Urothelium cell line (cell line): ENCODE results near the gene FOLR1.
"Not testable (repeated sequence)": the region's sequence is repeated elsewhere in the genome, so short reads cannot be mapped to it uniquely, and the experiment has no call there.

Source experiments
- DNase-seq: peaks from one replicate; pipeline ENCODE4 v3.0.0; 2011; ENCODE audit warnings: low spot score, mixed read lengths
- FAIRE-seq: peaks from 2 replicates; lab custom pipeline; 2011; peaks lifted over from hg19 to GRCh38; lab: Jason Lieb, UNC

FOLR1 gene

DNA sequence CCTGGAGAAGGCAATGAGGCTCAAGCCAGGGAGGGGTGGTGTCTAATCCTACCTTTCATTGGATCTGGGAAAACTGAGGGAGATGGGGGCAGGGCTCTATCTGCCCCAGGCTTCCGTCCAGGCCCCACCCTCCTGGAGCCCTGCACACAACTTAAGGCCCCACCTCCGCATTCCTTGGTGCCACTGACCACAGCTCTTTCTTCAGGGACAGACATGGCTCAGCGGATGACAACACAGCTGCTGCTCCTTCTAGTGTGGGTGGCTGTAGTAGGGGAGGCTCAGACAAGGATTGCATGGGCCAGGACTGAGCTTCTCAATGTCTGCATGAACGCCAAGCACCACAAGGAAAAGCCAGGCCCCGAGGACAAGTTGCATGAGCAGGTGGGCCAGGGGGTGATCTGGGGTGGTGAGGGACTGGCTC lies at the start of gene FOLR1:
Gene FOLR1 (plus strand): TSS at position 180 of the 421 bp plus-strand sequence. CDS start 34 bp downstream, at position 214.
- DNase-seq (peak; percentile 79), FAIRE-seq (peak; percentile 81)

DNA sequence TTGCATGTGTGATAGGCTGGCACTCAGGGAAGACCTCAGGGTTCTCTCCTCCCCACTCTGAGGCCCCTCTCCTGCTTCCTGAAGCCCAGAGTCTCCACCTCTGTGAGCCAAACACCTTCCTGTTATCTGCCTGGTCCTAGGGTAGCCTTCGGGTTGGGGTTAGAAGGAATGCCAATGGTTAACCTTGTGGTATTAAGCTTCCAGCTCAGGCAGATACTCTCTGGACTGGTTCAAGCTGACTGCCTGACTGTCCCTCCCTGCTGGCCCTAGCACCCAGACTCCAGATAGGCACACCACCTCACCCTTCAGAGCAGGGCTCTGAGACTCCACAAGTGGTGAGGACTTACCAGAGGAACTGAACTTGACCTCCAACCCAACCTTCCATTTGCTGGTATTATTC lies 49.4 kb upstream of the FOLR1 start:
- FAIRE-seq: peak; percentile 72
- DNase-seq: not testable (repeated sequence)

DNA sequence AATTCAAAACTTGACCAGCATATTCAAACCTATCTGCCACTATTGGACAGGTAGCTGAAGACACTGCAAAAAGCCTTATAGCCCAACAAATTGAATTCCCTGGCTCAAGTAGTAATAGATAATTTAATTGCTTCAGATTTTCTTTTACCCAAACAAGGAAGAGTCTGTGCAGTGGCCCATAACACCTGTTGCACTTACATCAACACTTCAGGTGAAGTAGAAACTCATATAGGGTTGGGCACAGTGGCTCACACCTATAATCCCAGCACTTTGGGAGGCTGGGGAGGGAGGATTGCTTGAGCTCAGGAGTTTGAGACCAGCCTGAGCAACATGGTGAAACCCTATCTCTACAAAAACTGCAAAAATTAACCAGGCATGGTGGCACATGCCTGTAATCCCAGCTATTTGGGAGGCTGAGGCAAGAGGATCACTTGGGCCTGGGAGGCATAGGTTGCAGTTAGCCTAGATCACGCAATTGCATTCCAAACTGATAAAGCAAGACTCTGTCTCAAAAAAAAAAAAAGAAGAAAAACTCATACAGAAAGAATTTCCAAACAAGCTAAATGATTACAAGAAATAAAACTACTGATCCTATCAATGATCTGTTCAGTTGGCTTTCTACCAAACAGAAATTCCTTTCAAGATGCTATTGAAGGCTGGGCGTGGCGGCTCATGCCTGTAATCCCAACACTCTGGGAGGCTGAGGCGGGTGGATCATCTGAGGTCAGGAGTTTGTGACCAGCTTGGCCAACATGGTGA lies 47.0 kb upstream of the FOLR1 start:
- DNase-seq (no peak), FAIRE-seq (no peak)

DNA sequence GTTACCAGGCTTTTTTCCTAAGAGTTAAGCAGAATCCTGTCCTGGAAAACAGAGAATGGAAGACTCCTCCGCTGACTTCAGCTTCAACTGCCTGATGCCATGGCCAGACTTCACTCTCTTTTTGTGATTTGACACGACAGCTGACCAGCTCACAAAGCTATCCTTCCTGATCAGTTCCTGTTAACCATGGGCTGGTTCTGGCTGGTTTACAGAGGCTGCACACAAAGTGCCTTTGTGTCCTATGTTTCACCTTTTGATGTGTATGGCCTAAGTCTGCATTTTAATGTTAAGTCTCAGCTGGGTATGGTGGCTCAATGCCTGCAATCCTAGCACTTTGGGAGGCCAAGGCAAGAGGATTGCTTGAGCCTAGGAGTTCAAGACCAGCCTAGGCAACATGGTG lies 45.3 kb upstream of the FOLR1 start:
- DNase-seq (no peak), FAIRE-seq (no peak)

DNA sequence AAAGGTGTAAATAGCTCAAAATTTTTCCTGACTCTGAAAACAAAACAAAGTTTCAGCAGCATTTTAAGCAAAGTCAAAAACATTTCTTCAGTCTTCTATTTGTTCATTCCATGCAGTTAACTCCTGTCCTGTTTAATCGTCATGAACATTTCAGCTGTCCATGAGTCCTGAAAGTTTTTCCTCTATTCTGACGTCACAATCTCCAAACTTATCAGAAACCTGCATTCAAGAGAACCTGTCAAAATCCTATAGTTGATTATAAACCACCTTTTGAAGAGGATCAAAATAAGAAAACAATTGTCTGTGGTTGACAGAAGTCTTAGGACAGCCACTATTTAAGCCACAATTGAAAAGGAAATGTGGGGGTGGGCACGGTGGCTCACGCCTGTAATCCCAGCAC lies 41.1 kb upstream of the FOLR1 start:
- DNase-seq (no peak), FAIRE-seq (no peak)

DNA sequence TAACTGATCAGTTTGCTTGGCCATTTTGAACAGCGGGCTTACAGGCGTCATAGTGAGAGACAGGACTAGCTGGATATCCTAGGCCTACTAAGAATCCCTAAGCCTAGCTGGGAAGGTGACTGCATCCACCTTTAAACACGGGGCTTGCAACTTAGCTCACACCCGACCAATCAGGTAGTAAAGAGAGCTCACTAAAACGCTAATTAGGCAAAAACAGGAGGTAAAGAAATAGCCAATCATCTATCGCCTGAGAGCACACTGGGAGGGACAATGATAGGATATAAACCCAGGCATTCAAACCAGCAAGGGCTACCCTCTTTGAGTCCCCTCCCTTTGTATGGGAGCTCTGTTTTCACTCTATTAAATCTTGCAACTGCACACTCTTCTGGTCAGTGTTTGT lies 38.1 kb upstream of the FOLR1 start:
- not testable (repeated sequence) for FAIRE-seq, DNase-seq

DNA sequence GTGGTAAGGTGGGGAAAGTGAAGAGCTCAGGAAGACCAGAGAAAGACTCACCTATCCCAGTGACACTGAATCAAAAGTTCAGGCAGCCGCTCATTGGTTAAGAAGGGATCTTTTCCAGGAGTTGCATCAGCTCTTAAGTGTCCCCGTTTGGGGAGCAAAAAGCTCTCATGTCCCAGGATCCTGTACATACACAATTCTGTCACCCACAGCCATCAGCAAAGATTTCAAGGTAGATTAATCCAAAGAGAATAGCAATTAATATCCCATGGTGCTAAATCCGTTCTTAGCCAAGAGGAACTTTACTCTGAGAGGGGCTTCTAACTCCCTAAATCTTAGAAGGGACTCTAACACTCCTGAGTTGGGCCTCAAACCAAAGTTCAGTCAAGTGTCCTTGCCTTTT lies 37.1 kb upstream of the FOLR1 start:
- FAIRE-seq: no peak

DNA sequence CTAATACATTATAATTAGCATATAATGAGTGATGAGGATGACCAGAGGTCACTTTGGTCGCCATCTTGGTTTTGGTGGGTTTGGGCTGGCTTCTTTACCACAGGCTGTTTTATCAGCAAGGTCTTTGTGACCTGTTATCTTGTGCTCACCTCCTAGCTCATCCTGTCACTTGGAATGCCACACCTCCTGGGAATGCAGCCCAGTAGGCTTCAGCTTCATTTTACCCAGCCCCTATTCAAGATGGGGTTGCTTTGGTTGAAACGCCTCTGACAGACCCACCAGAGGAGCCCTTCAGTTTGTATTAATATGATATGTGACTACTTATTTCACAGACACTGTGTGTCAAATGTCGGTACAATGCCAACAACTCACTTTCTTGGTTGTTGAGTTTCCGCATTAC lies 36.2 kb upstream of the FOLR1 start:
- FAIRE-seq (no peak), DNase-seq (no peak)

More for the DNA sequence above, 37.1 kb upstream of the FOLR1 start:
- DNase-seq: no peak

DNA sequence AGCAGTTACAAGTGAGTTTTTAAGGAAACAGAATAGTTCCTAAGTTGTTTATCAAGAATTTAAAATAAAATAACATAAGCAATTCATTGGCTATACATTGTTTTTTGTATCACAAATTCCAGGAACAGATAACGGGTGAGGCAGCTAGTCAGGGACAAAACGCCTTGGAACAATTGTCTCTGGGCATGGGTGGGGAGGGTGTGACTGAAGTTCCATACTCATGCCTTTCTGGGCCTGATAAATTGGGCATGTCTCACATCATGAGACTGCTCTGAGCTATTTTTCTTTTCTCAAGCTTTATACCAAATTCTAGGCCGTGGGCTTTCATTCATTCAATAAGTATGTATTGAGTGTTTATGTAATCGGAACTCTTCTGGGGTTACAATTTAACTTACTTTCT lies 34.8 kb upstream of the FOLR1 start:
- FAIRE-seq (no peak), DNase-seq (no peak)

DNA sequence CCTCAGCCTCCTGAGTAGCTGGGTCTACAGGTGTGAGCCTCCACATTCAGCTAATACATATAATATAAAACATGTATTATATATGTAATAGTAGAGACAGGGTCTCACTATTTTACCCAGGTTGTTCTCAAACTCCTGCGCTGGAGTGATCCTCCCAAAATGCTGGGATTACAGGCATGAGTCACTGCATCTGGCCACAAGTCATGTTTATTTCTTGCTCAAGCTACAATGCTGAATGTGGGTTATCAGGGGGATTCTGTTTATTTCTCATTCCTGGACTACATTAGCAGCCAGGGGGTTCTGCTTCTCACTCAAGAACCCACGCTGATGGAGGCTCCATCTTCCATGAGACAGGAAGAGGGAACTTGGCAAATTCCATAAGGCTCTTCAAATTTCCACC lies 31.6 kb upstream of the FOLR1 start:
- DNase-seq (no peak), FAIRE-seq (no peak)

DNA sequence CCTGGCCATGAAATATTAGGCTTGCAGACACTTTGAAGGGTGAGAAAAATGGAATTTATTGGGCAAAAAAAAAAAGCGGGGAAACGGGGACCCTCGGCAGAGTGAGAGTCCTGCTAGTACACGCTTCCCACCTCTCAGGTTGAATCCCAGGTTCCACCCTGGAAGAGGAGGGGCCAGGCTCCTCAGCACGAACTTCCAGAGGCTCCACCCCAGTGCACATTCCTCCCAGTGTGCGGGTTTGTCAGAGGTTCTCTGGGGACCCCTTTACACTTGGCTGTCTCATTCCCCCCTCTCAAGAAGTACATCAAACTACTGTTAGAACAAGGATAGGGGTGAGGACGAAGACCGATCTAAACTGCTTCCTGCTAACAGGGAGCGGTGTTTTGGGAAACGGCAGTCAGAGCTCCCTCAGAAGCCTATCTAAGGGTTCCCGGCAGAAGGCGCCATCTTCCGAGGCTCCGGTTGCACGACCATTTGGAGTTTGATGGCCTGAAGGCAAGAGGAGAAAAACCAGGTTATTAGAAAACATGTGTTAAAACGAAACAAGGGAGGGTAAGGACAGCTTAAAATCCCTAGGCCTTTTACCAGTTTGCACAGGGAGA lies 28.9 kb upstream of the FOLR1 start:
- FAIRE-seq (no peak), DNase-seq (no peak)

DNA sequence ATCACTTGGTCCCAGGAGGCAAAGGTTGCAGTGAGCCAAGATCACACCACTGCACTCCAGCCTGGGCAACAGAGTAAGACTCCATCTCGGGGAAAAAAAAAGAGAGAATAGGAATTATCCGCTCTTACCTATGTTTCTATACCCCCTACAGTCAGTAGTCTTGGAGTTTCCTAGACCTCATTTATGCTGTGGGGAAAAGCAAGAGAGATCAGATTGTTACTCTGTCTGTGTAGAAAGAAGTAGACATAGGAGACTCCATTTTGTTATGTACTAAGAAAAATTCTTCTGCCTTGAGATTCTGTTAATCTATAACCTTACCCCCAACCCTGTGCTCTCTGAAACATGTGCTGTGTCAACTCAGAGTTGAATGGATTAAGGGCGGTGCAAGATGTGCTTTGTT lies 27.8 kb upstream of the FOLR1 start:
- not testable (repeated sequence) for DNase-seq, FAIRE-seq

DNA sequence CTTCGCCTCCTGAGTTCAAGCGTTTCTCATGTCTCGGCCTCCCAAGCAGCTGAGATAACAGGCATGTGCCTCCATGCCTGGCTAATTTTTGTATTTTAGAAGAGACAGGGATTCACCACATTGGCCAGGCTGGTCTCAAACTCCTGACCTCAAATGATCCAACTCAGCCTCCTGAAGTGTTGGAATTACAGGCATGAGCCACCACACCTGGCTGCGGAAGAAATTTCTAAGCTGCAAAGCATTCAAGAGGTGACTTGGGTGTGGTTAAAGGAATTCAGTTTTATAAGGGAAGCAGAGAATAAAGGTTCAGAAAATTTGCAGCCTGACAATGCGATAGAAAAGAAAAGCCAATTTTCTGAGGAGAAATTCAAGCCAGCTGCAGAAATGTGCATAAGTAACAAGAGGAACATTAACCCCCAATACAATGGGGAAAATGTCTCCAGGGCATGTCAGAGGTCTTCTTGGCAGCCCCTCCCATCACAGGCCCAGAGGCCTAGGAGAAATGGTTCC lies 22.8 kb upstream of the FOLR1 start:
- not testable (repeated sequence) for DNase-seq, FAIRE-seq

DNA sequence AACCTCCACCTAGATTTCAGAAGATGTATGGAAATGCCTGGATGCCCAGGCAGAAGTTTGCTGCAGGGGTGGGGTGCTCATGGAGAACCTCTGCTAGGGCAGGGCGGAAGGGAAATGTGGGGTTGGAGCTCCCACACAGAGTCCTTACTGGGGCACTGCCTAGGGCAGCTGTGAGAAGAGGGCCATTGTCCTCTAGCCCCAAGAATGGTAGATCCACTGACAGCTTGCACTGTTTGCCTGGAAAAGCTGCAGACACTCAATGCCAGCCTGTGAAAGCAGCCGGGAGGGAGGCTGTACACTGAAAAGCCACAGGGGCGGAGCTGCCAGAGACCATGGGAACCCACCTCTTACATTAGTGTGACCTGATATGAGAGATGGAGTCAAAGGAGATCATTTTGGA lies 22.2 kb upstream of the FOLR1 start:
- not testable (repeated sequence) for FAIRE-seq

DNA sequence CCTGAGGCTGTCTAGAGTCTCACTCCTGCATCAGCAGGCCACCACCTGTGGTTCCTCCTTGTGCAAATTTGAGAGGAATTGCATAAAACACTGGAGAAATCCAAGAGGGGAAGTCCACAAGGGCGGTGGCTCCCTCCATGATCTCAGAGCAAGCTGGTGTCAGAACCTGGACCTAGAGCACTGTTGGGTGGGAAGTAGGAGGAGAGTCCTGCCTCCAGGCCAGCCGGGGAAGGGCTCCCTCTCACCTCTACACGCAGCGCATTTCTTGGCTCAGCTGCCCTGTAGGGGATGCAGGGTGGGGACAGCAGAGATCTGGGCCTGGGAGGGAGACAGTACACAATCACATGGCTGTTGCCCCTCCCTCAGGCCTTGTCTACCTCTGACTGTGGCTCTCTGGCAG lies 19.9 kb upstream of the FOLR1 start:
- peak; percentile 86 for FAIRE-seq
- DNase-seq: not testable (repeated sequence)

More for the DNA sequence above, 22.2 kb upstream of the FOLR1 start:
- not testable (repeated sequence) for DNase-seq

DNA sequence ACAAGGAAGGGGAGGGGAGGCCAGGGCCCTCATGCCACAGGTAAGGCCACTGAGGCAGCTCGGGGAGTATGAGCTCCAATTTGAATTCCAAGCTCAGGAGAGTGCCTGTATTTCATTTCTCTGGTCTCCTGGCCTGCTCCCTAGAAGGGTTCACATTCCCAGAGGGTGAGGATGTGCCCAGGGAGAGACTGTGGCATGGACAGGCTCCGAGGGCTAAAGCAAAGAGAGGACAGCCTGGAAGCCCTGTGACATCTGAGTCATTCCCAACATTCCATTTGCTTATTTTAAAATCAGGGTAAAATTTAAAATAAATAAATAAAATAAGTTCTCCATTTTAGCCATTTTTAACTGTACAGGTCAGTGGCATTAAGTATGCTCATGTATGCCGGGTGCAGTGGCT lies 18.6 kb upstream of the FOLR1 start:
- no peak for FAIRE-seq

DNA sequence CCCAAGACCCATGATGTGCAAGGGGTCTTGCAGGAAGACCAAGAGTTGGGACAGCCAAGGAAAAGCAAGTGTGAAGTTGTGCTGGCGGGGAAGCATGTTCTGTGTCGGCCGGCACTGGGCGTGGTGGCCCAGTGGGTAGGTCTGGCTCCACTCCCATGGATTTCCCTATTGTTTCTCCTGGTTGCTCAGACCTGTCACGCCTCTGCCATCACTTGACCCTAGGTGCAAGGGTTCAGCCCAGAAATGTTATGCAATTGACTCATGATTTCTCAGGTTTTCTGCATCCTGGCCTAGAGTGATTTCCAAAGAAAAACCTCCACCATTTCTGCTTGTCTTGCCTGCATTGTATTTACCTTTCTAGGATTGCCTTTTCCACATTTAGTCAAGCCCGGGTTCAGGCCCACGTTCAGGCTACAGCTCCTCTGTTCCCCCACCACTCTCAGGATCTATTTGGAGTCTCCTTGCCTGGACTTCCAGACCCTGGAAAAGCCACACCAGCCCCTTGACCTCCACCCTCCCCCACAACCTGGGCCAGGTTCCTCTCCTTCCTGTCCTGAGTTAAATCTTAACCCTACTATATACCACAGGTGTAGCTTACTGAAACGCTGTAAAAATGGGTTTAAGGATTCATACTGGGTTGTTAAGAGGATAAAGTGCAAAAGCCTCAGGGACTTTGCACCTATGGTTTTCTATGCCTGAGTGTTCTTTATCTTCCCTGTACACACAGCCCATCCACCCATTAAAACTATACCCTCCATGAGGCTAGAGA lies 17.5 kb upstream of the FOLR1 start:
- FAIRE-seq: no peak
- DNase-seq: no peak

More for the DNA sequence above, 18.6 kb upstream of the FOLR1 start:
- no peak for DNase-seq

DNA sequence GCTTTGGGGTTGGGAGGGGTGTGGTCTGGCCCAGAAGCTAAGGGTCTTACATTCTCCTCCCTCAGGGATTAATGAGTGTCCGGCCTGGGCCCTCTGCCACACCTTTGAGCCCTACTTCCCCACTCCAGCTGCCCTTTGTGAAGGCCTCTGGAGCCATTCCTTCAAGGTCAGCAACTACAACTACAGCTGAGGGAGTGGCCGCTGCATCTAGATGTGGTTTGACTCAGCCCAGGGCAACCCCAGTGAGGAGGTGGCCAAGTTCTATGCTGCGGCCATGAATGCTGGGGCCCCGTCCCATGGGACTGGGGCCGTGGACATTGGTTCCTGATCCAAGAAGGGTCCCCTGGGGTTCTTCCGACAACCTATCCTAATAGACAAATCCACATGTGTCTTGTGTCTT lies 14.3 kb upstream of the FOLR1 start:
- DNase-seq (no peak), FAIRE-seq (no peak)

DNA sequence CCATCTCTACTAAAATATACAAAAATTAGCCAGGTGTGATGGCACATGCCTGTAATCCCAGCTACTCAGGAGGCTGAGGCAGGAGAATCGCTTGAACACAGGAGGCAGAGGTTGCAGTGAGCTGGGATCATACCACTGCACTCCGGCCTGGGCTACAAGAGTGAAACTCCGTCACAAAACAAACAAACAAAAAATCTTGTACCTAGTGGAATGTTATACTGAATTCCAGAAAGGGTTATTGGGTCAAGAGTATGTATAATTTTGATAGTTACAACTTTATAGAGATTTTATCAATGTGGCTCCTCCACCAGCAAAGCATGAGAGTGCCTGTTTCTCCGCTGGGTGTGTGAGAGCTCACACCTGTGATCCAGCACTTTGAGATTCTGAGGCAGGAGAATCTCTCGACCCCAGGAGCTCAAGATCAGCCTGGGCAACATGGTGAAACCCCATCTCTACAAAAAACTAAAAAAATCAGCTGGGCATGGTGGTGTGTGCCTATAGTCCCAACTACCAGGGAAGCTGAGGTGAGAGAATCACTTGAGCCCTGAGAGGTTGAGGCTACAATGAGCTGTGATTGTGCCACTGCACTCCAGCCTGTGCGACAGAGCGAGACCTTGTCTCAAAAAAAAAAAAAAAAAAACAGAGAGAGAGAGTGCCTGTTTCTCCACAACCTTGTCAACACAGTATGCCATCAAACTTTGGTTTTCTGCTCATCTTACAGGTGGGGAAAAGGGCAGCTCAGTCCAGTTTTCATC lies 12.7 kb upstream of the FOLR1 start:
- no peak for DNase-seq

DNA sequence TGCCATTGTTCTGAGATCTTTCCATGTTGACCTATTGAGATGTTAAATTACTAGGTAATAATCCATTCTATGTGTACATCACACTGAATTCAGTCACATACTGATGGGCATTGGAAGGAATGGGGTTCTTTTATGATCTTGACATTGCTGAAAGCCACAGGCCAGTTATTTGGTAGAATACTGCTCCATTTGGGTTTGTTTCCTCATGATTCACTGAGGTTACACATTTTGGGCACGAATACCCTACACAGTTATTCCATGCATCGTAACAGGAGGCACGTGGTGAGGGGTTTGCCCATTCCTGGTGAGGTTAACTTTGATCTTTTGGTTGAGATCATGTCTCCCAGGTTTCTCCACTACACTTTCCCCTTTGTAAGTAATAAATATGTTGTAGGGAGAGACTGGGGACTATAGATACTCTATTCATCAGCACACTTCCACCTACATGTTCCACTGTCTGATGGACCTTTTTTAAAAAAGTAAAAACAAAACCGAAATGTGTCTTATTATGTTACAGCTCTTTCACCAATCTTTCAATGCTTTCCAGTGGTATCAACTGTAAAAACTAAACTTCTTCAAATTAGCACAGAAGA lies 12.0 kb upstream of the FOLR1 start:
- DNase-seq: no peak
- FAIRE-seq: no peak

More for the DNA sequence above, 12.7 kb upstream of the FOLR1 start:
- FAIRE-seq: no peak
